Suprapubic skin (tissue), 4 donors: Measurements from ENCODE around the gene KRT15.

Experiments
- EP300 ChIP-seq: sonication (generic); formaldehyde crosslinking; IDR thresholded peaks from one replicate; pipeline ENCODE4 v1.6.1; 2017; ENCODE audit warnings: antibody characterized with exemption
- POLR2A ChIP-seq, 2 donors: fragments of 450-650 bp; IDR thresholded peaks; one replicate each; pipeline ENCODE4 v1.6.1; 2017; ENCODE audit warnings: antibody characterized with exemption in 2 of 2, mild to moderate bottlenecking in 2 of 2, moderate library complexity in 2 of 2
- POLR2AphosphoS5 ChIP-seq, 3 donors: sonication (generic); formaldehyde crosslinking; IDR thresholded peaks; one replicate each; pipeline ENCODE4 v1.6.1; 2017; ENCODE audit warnings: antibody characterized with exemption in 3 of 3
- TF ChIP-seq, protein P1 (sequence below), 2 donors: fragments of 200-600 bp in 1 of 2; fragments of 450-650 bp in 1 of 2; sonication (generic) in 1 of 2; IDR thresholded peaks; one replicate each; pipeline ENCODE4 v1.5.1; 2016 to 2019; ENCODE audit warnings: antibody characterized with exemption in 2 of 2, mild to moderate bottlenecking in 1 of 2, moderate library complexity in 1 of 2

GRCh38 chr17:41528959-41529353, 10.3 kb upstream of the KRT15 start:
- TF ChIP-seq, protein P1, sequence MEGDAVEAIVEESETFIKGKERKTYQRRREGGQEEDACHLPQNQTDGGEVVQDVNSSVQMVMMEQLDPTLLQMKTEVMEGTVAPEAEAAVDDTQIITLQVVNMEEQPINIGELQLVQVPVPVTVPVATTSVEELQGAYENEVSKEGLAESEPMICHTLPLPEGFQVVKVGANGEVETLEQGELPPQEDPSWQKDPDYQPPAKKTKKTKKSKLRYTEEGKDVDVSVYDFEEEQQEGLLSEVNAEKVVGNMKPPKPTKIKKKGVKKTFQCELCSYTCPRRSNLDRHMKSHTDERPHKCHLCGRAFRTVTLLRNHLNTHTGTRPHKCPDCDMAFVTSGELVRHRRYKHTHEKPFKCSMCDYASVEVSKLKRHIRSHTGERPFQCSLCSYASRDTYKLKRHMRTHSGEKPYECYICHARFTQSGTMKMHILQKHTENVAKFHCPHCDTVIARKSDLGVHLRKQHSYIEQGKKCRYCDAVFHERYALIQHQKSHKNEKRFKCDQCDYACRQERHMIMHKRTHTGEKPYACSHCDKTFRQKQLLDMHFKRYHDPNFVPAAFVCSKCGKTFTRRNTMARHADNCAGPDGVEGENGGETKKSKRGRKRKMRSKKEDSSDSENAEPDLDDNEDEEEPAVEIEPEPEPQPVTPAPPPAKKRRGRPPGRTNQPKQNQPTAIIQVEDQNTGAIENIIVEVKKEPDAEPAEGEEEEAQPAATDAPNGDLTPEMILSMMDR (IDR thresholded peaks at IDR 0.05) = no peak
- TF ChIP-seq POLR2A (IDR thresholded peaks at IDR 0.05) (no peak), EP300 (no peak), POLR2AphosphoS5 (IDR thresholded peaks at IDR 0.05) (no peak)
